Stimulated activated effector memory CD8-positive, alpha-beta T cell treated with anti-CD3 and anti-CD28 coated beads, Interleukin-12 subunit alpha, Interleukin-12 subunit beta, amount 100 ng/mL, for 72 hours (primary cell): ENCODE data around the gene DCUN1D3.
A peak's percentile ranks its signal among the peaks of the same experiment; 100 is the strongest.

Experiments
- ATAC-seq: fragments of 150-1000 bp; cut with Tn5 transposase; 2 replicates; pipeline ENCODE4 v1.10.0; 2021
- DNase-seq, 2 donors: peaks; one replicate each; pipeline ENCODE4 v3.0.0; 2021 to 2022; ENCODE audit warnings: low spot score in 2 of 2
- H3K27ac Mint-ChIP-seq: one replicate; pipeline ENCODE4 v1.8.0; 2022; ENCODE audit warnings: mild to moderate bottlenecking, mixed read lengths
- H3K36me3 Mint-ChIP-seq: one replicate; pipeline ENCODE4 v1.8.0; 2022; ENCODE audit warnings: mild to moderate bottlenecking, mixed read lengths
- H3K4me1 Mint-ChIP-seq: one replicate; pipeline ENCODE4 v1.8.0; 2022; ENCODE audit warnings: mixed read lengths
- H3K4me3 Mint-ChIP-seq: one replicate; pipeline ENCODE4 v1.8.0; 2022; ENCODE audit warnings: mild to moderate bottlenecking, mixed read lengths
- H3K9me3 Mint-ChIP-seq: one replicate; pipeline ENCODE4 v1.8.0; 2022; ENCODE audit warnings: mixed read lengths

The DCUN1D3 gene

GRCh38 chr16:20883554-20884239 lies 16.5 kb downstream of the DCUN1D3 start:
- no peak overlapping the region for H3K4me3 Mint-ChIP-seq
- DNase-seq (no peak), ATAC-seq (no peak)
- no peak overlapping the region for H3K27ac Mint-ChIP-seq
- H3K36me3 Mint-ChIP-seq, result peaks cover 38% of the 10 kb centered on the region
- H3K9me3 Mint-ChIP-seq, result no peaks in the 10 kb centered on the region
- H3K4me1 Mint-ChIP-seq, result peaks cover 39% of the 10 kb centered on the region

DNA sequence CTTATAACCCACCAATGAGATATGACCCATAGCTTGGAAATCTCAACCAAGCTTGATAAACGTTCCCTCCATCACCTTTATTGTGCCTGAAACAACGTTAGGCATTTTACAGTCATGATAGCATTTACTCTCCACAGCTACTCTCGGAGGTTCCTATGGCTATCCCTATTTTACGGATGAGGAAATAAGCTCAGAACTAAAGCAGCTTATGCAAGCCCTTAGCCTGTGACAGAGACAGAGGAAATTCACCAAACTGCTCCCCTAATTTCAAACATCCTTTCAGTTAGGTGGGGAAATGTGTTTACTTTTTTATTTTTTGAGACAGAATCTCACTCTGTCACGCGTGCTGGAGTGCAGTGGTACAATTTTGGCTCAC lies 18.7 kb downstream of the DCUN1D3 start:
- Mint-ChIP-seq H3K36me3 (peaks cover 40% of the 10 kb centered on the region), H3K9me3 (no peaks in the 10 kb centered on the region), H3K4me3 (no peak overlapping the region), H3K27ac (no peak overlapping the region), H3K4me1 (peaks cover 47% of the 10 kb centered on the region)
- DNase-seq (no peak), ATAC-seq (no peak)

DNA sequence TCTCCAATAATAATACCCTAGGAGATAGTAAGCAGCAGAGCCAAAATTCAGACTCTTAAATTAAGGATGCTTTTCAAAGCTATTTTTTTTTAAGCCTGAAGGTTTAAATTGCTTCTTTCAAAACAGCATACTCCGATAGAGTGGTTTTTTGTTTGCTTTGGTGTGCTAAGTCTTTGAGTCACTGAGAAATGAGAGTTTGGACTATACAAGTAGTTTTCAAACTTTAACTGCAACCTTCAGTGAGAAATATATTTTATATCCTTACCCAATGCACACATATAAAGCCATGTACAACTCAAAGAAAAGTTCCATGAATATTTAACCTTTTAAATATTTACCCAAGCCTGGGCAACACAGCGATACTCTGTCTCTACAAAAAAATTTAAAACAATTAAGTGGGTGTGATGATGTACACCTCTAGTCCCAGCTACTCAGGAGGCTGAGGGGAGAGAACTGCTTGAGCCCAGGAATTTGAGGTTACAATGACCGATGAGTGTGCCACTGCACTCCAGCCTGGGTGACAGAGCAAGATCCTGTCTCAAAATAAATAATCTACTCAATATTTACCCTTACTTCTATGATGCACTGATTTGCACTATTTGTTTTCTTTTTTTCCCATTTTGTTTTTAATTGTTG lies 19.2 kb downstream of the DCUN1D3 start:
- no peak overlapping the region for H3K27ac Mint-ChIP-seq
- H3K4me1 Mint-ChIP-seq, result peaks cover 49% of the 10 kb centered on the region
- ATAC-seq (no peak), DNase-seq (no peak)
- no peak overlapping the region for H3K4me3 Mint-ChIP-seq
- no peaks in the 10 kb centered on the region for H3K9me3 Mint-ChIP-seq
- H3K36me3 Mint-ChIP-seq, result peaks cover 43% of the 10 kb centered on the region

DNA sequence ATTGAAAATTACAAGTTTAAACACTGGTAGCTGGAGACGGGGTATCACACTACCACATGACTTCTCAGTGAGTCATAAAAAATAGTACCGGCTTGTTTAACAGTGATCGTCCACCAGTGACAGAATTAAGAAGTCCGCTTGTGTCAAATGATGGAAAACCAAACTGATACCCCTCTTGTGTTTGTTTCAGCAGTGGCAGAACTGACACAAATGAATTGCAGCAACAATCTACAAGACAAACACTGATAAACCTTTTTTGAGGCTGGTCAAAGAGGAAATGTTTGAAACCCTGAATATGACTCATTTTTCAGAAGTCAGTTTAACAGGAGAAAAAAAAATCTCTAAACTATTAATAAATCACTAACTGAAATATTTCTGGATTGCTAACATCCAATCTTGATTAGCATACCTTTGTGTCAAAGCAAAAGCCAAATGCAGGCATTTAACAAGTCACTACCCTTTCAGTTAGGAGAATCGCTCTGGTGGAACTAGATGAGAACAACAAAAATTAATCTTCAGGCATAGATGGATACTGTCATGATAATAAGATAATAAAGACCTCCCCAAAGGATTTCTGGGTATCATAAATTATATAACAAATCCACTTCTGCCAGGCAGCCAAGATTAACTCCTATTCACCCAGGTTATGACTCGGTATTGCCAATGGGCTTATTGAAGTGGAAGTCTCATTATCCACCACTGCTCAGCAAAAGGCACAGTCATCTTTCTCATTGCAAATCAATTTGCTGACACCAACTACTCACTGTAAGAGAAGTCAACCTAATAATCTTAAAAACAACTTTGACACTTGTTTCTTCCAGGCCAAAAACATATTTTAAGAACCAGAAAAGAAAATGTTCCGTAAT lies 20.8 kb downstream of the DCUN1D3 start:
- H3K4me3 Mint-ChIP-seq, result peak overlapping the region; percentile 60
- ATAC-seq (peak; percentile 86), DNase-seq (no peak)
- H3K9me3 Mint-ChIP-seq, result no peaks in the 10 kb centered on the region
- H3K36me3 Mint-ChIP-seq, result peaks cover 40% of the 10 kb centered on the region
- H3K27ac Mint-ChIP-seq, result peak overlapping the region; percentile 84
- peaks cover 61% of the 10 kb centered on the region for H3K4me1 Mint-ChIP-seq

DNA sequence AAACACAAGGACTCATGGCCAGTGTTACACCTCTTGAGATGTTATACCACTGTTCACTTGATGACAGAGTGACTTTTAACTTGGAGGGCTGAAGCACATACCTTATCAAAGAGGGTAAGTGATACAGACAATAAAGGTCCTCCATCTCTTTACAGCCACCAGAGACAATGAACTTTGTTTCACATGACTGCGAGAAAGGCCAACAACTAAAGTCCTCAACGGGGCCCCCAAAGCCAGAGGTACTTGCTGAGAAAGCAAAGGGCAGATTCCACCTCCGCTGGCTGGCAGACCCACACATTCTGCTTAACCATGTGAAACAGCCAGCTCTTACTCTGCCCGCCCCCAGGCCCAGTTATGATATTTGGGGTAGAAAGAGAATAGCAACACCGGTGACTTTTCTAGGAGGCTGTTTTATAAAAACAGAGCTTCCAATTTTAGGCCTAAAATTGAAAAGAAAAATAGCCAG lies 21.4 kb downstream of the DCUN1D3 start:
- DNase-seq, result no peak
- ATAC-seq, result peak; percentile 58
- Mint-ChIP-seq H3K27ac (peak overlapping the region; percentile 84), H3K4me3 (peak overlapping the region; percentile 60), H3K4me1 (peaks cover 62% of the 10 kb centered on the region), H3K36me3 (peaks cover 36% of the 10 kb centered on the region), H3K9me3 (no peaks in the 10 kb centered on the region)

DNA sequence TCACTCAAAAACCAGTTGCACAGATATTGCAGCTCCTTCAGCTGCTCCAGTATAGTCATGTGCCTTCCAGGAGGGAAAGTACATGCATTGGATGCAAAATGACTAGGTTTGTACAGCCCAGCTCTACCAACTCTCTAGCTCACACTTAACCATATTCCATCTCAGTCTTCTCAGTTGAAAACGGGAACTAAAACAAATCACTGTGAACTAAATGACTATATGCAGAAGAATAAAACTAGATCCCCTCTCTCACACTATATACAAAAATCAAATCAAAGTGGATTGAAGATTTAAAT lies 24.9 kb downstream of the DCUN1D3 start:
- ATAC-seq, result no peak
- H3K4me3 Mint-ChIP-seq, result peak overlapping the region; percentile 62

GRCh38 chr16:20874088-20874581 lies 26.0 kb downstream of the DCUN1D3 start:
- H3K9me3 Mint-ChIP-seq, result no peaks in the 10 kb centered on the region
- H3K4me1 Mint-ChIP-seq, result peaks cover 70% of the 10 kb centered on the region
- H3K4me3 Mint-ChIP-seq, result peak overlapping the region; percentile 62
- ATAC-seq, result no peak
- H3K36me3 Mint-ChIP-seq, result peaks cover 39% of the 10 kb centered on the region
- DNase-seq, result no peak
- peak overlapping the region; percentile 86 for H3K27ac Mint-ChIP-seq

More for the DNA sequence above, 24.9 kb downstream of the DCUN1D3 start:
- Mint-ChIP-seq H3K27ac (peak overlapping the region; percentile 61), H3K9me3 (no peaks in the 10 kb centered on the region), H3K4me1 (peaks cover 79% of the 10 kb centered on the region), H3K36me3 (peaks cover 39% of the 10 kb centered on the region)
- DNase-seq, result no peak

DNA sequence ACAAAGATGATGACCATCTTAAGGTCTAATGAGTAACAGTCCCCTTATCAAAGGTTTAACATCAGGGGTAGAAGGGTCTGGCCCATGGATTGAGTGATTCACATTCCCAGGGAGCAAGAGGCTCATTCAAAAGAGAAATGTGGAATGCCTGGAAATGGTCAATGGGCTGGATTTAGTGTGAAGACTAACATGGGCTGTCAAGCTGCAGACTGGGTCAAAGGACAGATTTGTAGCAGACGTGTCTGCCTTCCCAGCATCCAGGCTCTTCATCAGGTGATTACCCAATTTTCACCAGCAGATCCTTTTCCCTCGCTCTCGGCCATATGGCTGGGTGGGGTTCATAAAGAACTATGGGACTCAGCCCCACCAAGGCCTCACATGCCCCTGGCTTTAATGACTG lies 26.8 kb downstream of the DCUN1D3 start:
- no peak for ATAC-seq
- peak overlapping the region; percentile 86 for H3K27ac Mint-ChIP-seq
- H3K36me3 Mint-ChIP-seq, result peaks cover 38% of the 10 kb centered on the region
- H3K9me3 Mint-ChIP-seq, result no peaks in the 10 kb centered on the region
- no peak for DNase-seq
- peak overlapping the region; percentile 62 for H3K4me3 Mint-ChIP-seq
- peaks cover 66% of the 10 kb centered on the region for H3K4me1 Mint-ChIP-seq

- H3K36me3 Mint-ChIP-seq, result peaks cover 32% of the 10 kb centered on the region
- H3K4me1 Mint-ChIP-seq, result peaks cover 71% of the 10 kb centered on the region
- no peak overlapping the region for H3K4me3 Mint-ChIP-seq
- ATAC-seq, result no peak
- no peaks in the 10 kb centered on the region for H3K9me3 Mint-ChIP-seq
- peak overlapping the region; percentile 32 for H3K27ac Mint-ChIP-seq
- DNase-seq, result no peak
Observed at GRCh38 chr16:20871941-20872815, 28.0 kb downstream of the DCUN1D3 start.

- no peak for DNase-seq
- Mint-ChIP-seq H3K27ac (no peak overlapping the region), H3K4me1 (peaks cover 73% of the 10 kb centered on the region), H3K9me3 (no peaks in the 10 kb centered on the region), H3K4me3 (no peak overlapping the region), H3K36me3 (peaks cover 29% of the 10 kb centered on the region)
- no peak for ATAC-seq
Observed at GRCh38 chr16:20871258-20871657, 28.9 kb downstream of the DCUN1D3 start.

- Mint-ChIP-seq H3K9me3 (no peaks in the 10 kb centered on the region), H3K27ac (no peak overlapping the region), H3K4me1 (peaks cover 75% of the 10 kb centered on the region), H3K36me3 (peaks cover 27% of the 10 kb centered on the region), H3K4me3 (no peak overlapping the region)
- ATAC-seq (no peak), DNase-seq (no peak)
Observed at GRCh38 chr16:20870122-20870820, 29.9 kb downstream of the DCUN1D3 start.

- no peak for ATAC-seq
- no peak overlapping the region for H3K27ac Mint-ChIP-seq
- peaks cover 72% of the 10 kb centered on the region for H3K4me1 Mint-ChIP-seq
- peaks cover 19% of the 10 kb centered on the region for H3K36me3 Mint-ChIP-seq
- H3K9me3 Mint-ChIP-seq, result no peaks in the 10 kb centered on the region
- DNase-seq, result no peak
- H3K4me3 Mint-ChIP-seq, result no peak overlapping the region
Observed at GRCh38 chr16:20868890-20869289, 31.3 kb downstream of the DCUN1D3 start.

- H3K9me3 Mint-ChIP-seq, result no peaks in the 10 kb centered on the region
- H3K36me3 Mint-ChIP-seq, result peaks cover 20% of the 10 kb centered on the region
- H3K4me3 Mint-ChIP-seq, result no peak overlapping the region
- DNase-seq, result no peak
- H3K27ac Mint-ChIP-seq, result peak overlapping the region; percentile 96
- ATAC-seq, result no peak
- H3K4me1 Mint-ChIP-seq, result peaks cover 70% of the 10 kb centered on the region
Observed at GRCh38 chr16:20867585-20867984, 32.6 kb downstream of the DCUN1D3 start.

GRCh38 chr16:20866801-20867200 lies 33.4 kb downstream of the DCUN1D3 start:
- Mint-ChIP-seq H3K4me1 (peaks cover 66% of the 10 kb centered on the region), H3K4me3 (peak overlapping the region; percentile 37), H3K27ac (peak overlapping the region; percentile 96), H3K9me3 (no peaks in the 10 kb centered on the region), H3K36me3 (peaks cover 22% of the 10 kb centered on the region)
- DNase-seq, result no peak
- no peak for ATAC-seq
